HG03159 (cell line): ENCODE results near the gene SIX5.

Experiments used
- ATAC-seq: cut with Tn5 transposase; IDR thresholded peaks from one replicate; pipeline ENCODE4 v1.9.1; 2021; ENCODE audit warnings: mild to moderate bottlenecking, moderate library complexity; ENCODE audit not compliant: unreplicated experiment

SIX5 gene

DNA sequence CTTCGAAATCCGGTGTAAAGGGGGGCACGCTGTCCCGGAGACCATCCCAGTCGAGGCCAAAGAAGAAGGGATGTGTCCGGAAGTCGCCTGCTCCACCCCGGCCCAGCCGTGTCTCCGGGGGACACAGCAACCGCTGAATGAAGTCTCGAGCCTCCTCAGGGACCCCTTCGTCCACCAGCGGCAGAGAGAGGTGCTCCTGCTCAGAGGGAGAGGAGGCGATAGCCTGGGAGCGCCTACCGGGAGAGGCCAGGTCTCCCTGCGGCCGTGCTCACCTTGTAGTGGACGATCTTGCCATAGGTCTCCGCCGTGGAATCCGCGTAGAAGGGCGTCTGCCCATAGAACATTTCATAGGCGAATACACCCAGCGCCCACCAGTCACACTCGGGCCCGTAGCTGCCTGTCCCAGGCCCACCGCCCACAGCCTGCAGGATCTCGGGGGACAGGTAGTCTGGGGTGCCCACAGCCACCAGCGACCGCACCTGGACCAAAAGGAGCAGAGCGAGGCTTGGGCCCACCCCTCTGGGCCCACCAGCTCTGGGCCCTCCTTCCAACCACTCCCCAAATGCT is 8.4 kb upstream of the SIX5 start:
- no peak for ATAC-seq

DNA sequence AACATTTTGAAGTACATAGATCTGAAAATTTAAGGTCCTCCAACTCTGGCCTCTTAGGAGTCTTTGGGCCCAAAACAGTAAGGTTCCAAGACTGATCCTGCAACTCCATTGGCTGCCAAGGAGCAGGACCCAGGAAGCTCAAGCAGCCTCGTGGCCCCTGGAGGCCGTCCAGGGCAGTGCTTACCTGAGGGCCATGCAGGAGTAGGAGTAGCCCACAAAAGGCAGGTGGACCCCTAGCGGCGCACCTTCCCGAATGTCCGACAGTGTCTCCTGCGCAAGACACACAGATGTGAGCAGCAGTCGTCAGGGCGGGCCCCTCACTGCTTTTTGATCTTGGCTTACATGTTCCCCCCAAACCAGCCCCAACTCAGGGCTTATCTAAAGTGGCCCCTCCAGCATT is 5.7 kb upstream of the SIX5 start:
- no peak for ATAC-seq

DNA sequence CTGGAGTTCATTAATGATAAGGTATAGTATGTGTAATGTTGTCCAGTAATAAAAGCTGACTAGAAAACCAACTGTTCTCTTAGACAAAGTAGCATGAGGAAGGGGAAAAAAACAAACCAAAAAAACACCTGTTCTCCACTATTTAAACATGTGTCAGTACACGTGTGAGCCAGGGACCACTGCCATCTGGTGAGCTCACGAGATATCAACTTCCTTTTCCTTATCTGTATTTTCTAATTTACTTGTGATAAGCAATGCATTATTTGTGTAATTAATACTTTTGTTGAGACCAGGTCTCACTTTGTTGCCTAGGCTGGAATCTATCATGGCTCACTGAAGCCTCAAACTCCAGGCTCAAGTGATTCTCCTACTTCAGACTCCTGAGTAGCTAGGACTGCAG is 4.3 kb upstream of the SIX5 start:
- no peak for ATAC-seq

DNA sequence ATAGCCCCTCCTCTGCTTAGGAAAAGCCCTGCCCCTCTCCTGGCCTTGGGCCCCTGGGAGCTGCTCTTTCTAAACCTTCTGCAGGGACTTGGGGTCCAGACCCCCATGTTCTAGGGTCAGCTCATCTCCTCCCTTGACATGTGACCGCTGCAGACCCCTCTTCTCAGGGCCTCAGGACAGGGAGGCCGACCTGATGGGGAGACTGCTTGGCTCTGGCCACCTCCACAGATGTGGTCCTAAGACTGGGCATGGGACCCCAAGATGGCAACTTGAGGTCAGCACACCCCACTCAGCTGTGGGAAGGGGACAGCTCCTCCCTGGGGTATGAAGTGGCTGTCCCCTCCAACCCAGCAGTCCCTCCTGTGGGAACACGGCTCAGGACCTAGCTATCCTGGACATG is 3.9 kb upstream of the SIX5 start:
- no peak for ATAC-seq

DNA sequence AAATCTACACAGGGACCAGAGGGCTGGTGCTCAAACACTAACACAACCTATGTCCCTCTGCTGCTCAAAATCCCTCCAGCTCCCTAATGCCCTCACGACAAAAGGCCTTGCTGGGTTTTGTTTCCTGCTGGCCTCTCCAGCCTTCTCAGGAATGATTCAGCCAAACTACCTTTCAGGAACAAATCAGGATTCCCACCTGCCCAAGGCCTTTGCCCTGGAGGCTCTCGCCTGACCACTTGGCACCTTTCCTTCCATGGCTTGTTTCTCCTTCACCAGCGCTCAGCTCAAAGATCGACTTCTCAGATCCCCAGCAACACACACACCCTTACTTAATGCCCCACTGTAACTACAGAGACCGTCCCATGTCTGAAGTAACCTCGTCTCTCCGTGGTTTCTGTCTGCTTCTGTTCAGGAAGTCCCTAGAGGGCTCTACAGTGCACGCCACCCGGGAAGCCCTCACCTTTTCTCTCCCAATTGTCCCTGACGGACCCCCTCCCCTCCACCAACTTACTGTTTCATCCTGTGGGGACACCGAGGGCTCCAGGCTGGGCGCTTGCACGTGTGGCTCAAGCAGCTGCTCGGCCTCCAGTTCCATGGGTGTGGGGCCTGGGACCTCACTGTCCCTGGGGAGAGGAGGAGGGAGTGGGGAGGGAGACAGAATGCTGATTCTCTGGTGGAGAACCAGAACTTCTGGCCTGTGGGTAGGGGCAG is 3.2 kb upstream of the SIX5 start:
- no peak for ATAC-seq

DNA sequence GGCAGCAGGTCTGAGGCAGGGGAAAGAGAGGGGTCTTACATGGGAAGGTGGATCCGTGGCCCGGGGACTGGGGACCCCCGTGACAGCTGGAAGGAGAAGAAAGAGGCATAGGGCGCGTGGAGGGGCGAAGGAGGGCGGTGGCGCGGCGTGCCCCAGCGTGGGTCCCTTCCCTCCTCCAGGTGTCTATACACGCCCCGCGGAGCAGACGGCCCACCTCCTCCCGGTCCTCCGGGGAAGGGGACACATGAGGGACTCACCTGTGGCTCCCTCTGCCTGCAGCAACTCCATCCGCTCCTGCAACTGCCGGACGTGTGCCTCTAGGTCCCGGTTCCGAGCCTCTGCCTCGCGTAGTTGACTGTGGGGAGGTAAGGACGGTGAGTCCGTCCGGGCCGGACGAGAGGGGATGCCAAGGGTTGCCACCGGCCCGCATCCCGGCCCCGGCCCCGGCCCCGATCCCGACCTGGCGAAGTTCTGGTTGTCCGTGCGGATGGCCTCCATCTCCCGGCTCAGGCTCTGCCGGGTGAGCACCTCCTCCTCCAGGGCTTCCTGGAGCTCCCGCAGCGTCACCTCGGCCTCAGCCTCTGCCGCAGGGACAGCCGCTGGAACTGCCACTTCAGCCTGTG is 2.4 kb upstream of the SIX5 start:
- ATAC-seq, result no peak

DNA sequence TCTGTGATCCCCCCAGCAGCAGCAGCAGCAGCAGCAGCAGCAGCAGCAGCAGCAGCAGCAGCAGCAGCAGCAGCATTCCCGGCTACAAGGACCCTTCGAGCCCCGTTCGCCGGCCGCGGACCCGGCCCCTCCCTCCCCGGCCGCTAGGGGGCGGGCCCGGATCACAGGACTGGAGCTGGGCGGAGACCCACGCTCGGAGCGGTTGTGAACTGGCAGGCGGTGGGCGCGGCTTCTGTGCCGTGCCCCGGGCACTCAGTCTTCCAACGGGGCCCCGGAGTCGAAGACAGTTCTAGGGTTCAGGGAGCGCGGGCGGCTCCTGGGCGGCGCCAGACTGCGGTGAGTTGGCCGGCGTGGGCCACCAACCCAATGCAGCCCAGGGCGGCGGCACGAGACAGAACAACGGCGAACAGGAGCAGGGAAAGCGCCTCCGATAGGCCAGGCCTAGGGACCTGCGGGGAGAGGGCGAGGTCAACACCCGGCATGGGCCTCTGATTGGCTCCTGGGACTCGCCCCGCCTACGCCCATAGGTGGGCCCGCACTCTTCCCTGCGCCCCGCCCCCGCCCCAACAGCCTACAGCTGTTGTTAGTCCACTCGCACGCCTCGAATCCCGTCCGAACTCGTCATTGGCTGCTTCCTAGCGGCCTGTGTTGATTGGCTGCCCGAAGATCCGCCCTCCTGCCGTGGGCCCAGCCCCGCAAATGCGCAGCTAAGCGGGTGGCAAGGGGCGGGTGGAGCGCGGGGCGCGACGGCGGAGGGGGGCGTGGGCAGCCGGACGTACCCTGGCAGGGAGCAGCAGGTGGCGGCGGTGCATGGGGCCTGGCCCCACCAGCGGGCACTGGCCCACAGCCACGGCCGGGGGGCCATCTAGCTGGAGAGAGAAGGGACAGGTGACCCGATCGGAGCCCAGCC is 1.4 kb upstream of the SIX5 start:
- peak; percentile 52 for ATAC-seq

DNA sequence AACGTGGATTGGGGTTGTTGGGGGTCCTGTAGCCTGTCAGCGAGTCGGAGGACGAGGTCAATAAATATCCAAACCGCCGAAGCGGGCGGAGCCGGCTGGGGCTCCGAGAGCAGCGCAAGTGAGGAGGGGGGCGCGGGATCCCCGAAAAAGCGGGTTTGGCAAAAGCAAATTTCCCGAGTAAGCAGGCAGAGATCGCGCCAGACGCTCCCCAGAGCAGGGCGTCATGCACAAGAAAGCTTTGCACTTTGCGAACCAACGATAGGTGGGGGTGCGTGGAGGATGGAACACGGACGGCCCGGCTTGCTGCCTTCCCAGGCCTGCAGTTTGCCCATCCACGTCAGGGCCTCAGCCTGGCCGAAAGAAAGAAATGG is 754 bp upstream of the SIX5 start:
- ATAC-seq, result no peak

DNA sequence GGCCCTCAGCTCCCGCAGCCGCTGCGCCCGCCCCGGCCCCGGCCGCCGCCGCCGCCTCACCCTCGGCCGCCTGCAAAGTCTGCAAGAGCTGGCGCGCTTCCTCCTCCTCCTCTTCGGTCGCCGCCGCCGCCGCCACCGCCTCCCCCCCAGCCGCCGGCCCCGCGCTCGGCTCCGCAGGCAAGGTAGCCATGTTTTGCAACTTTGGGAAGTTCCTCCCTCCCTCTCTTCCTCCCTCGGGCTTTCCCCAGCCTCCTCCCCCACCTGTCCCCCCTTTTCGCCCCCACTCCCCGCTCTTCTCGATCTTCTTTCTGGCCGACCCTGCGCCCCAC is 433 bp downstream of the SIX5 start:
- ATAC-seq, result no peak

DNA sequence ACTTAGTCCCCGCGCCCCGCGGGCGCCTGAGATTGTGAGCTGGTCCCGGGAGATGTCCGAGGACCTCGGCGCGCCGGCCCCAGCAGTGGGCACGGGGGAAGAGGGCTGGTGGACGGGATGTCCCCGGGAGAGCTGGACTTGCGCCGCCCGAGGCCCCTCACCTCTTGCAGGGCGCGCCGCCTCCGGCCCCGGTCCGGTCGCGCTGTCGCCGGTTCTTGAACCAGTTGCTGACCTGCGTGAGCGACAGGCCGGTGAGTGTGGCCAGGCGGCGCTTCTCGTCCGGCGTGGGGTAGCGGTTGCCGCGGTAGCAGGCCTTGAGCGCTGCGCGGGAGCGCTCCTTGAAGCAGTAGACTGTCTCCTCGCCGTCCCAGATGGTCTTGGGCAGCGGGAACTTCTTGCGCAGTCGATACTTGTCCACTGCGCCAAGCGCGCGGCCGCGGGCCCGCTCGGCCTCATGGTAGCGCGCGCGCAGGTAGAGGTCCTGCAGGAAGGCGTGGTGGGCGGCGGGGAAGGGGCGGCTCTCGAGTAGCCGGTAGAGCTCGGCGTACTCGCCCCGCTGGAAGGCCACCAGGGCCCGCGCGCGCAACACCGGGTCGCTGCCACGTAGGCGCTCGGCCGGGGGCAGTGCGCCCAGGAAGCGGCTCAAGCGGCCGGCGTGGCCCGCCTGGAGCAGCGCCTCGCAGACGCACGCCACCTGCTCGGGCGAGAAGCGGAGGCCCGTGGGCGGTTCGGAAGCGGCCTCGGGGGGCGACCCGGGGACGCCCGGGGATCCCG is 984 bp downstream of the SIX5 start:
- ATAC-seq, result no peak

DNA sequence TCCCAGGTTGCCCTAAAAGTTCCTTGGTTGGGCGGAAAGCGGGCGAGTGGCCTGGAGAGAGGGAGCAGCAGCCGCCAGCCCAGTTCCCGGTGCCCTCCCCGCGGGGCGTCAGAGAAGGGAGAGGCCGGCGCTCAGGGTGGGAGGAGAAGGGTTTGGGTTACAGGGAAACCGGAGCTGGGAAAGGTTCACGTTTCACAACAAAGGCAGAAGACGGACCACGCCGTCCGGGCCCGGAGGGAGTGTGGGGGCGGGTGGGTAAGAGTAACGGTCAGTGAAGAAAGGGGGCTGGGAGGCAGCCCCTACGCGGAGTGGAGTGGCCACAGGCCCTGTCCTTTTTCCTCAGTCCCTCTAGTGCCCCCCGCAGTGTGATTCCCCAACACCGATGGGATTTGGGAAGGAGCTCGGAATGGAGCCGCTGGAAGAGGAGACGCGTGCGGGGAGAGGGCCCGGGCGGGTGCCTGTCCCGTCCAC is 1.6 kb downstream of the SIX5 start:
- no peak for ATAC-seq

DNA sequence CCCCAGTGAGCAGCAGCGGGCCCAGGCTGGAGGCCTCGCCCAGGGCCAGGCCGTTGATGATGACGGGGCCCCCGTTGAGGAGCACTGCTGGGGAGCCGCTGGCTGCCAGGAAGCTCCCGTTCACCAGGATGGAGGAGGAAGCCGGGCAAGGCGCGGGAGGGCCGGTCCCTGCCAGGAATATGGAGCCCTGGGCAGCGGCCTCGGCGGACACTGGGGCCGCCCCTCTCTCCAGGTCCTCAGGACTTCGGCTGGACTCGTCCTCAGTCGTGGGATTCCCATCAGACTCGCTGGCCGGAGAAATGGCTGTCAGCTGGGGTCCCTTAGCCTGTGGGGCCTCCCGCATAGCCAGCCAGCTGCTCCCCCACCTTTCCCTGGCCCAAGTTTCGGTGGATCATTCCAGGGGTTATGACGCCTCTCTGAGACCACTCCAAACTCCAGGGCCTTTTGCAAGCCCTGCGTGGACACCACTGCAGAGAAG is 2.1 kb downstream of the SIX5 start:
- no peak for ATAC-seq

DNA sequence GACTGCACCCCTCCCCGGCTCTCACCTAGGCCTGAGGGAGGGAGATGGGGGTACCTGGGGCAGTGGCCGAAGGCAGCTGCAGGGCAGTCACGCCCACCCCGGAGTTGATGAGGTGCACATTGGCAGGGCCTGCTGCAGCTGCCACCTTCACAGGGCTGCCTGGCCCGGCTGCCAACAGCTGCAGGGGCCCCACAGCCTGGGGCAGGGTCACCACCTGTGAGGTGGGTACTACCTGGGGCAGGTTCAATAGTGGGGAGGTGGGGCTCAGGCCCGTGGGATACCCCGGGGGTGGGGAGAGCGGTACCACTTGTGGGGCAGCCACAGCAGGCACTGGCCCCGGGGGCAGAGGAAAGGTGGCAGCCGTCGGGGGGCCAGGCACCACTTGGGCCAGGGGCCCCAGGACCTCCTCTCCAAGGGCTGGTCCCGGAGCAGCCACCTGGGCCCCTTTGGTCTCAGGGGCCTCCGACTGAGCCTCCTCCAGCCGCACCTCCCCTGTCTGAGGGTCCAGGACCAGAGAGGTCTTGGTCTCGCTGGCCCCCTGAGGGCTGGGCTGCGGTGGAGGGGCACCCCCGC is 2.7 kb downstream of the SIX5 start:
- no peak for ATAC-seq

DNA sequence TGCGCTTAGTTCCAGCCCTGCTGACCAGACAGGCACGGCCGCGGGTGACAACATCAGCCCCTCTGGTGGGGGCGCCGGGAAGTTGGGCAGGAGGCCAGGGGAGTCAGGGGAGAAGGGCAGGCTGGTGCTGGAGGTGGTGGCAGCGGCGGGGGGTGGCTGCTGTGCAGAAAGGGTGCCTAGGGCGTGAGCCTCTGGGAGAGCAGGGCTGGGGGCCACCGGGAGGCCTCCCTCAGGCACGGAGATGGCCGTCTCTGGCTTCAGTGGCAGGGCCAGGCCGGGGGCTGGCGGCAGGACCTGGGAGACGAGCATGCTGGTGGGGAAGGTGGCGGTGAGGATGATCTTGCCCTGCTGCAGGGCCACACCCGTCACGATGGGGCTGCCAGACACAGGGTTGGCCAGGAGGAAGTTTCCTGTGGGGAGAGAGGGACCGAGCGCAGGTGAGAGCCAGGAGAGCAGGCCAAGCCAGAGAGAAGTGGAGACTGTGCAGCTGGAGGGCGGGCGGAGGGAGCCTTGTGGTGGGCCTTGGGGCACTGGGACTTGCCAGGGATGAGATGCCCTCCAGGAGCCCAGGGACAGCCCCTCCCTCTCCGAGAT is 3.3 kb downstream of the SIX5 start:
- no peak for ATAC-seq

DNA sequence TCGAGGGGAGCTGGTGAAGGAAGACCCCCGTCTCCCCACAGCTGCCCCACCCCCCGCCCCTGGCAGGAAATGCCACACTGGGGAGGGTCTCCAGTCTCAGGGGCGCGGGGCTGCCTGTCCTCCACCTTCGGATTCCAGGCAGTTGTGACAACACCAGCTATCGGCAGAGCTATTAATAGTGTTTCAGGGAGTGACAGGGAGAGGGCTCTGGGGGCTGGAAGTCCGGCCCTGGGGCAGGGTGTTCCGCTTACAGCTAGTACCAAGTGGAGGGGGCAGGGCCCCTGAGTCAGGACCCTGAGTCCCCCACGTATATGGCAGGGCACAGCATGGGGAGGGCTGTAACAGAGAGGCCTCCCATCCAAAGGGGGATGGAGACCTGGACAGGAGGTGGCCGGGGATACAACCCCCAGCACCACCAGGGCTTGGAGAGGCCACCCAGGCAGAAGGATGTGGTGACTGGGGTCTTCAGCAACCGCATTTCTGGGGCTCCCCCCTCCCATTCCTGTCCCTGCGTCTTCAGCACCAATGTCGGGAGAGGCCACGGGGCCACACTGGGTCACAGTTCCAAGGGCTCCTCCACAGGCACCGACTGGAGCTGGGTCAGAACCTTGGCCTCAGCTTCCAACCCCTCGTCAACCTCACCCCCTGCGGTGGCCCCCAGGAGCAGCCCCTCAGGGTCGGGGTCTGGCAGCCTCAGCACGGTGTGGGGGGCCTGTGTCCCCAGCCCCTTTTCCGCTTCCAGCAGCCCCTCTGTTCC is 3.9 kb downstream of the SIX5 start:
- ATAC-seq, result no peak

DNA sequence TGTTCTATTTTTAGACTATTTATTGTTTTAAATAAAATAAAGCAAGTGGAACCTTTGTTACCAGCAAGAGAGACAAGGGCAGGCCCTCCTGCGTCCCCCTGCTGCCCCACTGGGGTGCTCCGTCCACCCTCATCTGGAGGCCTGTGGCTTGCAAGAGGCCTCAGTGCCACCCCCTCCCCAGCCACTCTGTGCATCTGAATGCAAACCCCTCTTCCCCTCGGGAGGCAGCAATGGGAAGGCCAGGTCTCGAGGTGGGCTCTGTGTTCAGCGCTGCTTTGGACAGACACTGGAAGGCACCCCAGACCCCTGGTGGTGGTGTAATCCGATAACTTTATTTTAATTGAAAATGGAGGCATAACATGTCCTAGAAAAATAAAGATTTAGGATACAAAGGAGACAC is 4.6 kb downstream of the SIX5 start:
- ATAC-seq, result no peak

DNA sequence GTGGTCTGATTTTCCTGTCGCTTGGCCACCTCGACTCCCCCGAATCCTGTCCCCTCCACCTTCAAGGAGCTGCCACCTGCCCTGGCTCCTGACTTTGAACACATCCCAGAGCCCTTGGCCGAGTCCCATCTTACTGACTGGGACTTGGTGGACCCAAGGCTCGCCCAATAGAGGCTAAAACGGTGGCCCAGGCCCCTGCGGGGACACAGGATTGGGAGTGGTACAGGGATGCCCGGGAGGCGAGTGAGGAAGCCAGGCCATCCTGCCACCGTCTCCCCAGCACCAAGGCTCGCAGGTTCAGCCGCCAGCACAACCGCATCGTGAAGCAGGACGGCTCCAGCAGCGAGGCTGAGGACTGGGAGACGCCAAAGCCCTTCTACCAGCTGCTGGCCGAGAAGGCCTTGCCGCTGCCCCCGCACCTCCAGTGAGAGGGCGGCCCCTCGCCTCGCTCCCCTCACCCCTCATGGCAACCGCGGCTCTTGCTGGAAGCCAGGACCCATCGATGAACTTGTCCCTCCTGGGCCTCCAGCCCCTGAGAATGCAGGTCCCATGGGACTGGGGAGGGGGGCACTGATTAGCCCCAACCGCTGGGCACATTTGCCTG is 5.3 kb downstream of the SIX5 start:
- ATAC-seq, result no peak

DNA sequence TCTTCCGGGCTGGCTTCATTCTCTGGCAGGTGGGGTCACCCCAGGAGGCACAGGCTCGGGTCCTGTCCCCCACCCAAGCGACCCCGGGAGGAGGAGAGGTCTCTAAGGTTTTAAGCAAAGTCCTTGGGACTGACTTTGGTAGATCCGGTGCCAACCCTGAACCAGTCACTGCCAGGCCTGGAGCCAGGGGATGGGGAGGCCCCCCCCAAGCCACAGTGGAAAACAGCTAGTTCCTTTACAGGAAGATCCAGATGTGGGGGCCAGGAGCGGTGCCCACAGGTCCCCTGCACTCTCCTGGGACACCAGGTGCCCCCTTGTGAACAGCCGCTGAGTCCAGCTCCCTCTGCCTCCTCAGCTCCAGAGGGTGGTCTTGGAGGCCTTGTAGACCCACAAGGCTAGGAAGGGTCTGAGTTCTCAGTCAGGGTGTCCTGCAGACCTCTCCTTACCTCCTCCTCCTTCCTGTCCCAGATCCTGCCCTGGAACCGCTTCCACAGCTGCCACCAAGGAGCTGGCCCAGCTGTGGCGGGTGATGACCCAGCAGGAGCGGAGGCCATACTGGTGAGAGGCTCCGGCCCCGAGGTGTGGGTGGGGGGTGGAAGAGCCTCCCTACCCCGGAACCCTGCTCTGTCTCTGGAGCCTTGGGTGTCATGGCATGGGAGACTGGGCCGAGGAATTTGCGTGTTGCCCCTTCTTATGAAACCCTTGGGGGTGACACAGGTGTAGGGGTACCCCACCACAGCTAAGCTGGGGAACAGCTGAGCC is 6.0 kb downstream of the SIX5 start:
- ATAC-seq, result no peak
